Tibial nerve (tissue), 4 donors: ENCODE results near the gene SNAP29. TPM values are rescaled to one million over a fixed set of nuclear protein-coding genes. Genes with fewer than 3 reads are reported as not detected.
A peak's percentile ranks its signal among the peaks of the same experiment; 100 is the strongest.

ENCODE experiments used
- DNase-seq, 2 donors: peaks; one replicate each; pipeline ENCODE4 v3.0.0-alpha.2; 2019; ENCODE audit warnings: low spot score in 2 of 2
- H3K27ac ChIP-seq, 4 donors: fragments of 200-600 bp; sonication (generic) in 3 of 4; one replicate each; pipeline ENCODE4 v1.5.1; 2017 to 2019; ENCODE audit warnings: mild to moderate bottlenecking in 1 of 4
- H3K27me3 ChIP-seq, 2 donors: fragments of 200-600 bp; sonication (generic) in 1 of 2; one replicate each; pipeline versions ENCODE4 v1.5.1 to v1.6.0; 2017 to 2019
- H3K36me3 ChIP-seq, 3 donors: fragments of 200-600 bp; sonication (generic); one replicate each; pipeline ENCODE4 v1.5.1; 2018 to 2019
- H3K4me1 ChIP-seq, 4 donors: fragments of 200-600 bp; sonication (generic) in 3 of 4; one replicate each; pipeline ENCODE4 v1.5.1; 2017 to 2019
- H3K4me3 ChIP-seq, 4 donors: fragments of 200-600 bp; sonication (generic) in 3 of 4; one replicate each; pipeline ENCODE4 v1.5.1; 2017 to 2019; ENCODE audit warnings: mild to moderate bottlenecking in 1 of 4, moderate library complexity in 1 of 4
- H3K9me3 ChIP-seq, 4 donors: fragments of 200-600 bp; sonication (generic) in 3 of 4; one replicate each; pipeline ENCODE4 v1.5.1; 2017 to 2019
- CTCF ChIP-seq, 5 experiments: fragments of 200-600 bp in 3 of 5; fragments of 450-650 bp in 2 of 5; sonication (generic) in 3 of 5; IDR thresholded peaks; one replicate each; pipeline ENCODE4 v1.5.1; 2016 to 2019; ENCODE audit warnings: antibody characterized with exemption in 5 of 5, mild to moderate bottlenecking in 3 of 5, moderate library complexity in 2 of 5
- EP300 ChIP-seq, 2 donors: sonication (generic); formaldehyde crosslinking; IDR thresholded peaks; one replicate each; pipeline ENCODE4 v1.6.1; 2017; ENCODE audit warnings: antibody characterized with exemption in 2 of 2, mild to moderate bottlenecking in 1 of 2
- POLR2A ChIP-seq, 2 donors: fragments of 450-650 bp; IDR thresholded peaks; one replicate each; pipeline ENCODE4 v1.6.1; 2017; ENCODE audit warnings: antibody characterized with exemption in 2 of 2, mild to moderate bottlenecking in 2 of 2, moderate library complexity in 2 of 2
- WGBS, 2 donors: methylation state at CpG; one replicate each; pipeline ENCODE4 v1.1.5; 2018; 5-methylcytosine and 5-hydroxymethylcytosine counted together
- total RNA-seq, 4 donors: library from RNA; depleted of rRNA; stranded (reverse); fragments of >200 nt; gene quantifications; one replicate each; pipeline ENCODE4 v1.1.0, GENCODE V29; 2016

SNAP29 gene
- total RNA-seq, 4 donors from 2014 or later, result 18.3 to 36.1 (median 19.6) TPM

DNA sequence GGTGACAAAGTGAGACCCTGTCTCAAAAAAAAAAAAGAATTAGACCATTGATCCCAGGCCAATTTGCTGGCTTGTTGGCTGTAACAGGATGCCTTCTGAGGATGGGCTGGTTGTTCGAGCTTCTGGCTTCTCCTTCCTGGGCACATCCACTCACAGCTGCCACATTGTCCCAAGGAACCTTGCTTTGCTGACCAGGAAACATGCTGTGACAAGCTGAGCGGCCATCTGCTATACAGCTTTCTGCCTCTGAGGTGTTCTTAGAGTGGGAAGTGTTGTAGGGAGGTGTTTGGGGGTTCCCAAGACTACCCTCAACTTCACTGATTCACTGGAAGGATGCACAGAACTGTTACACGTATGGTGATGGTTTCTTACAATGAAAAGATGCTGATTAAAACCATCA is 6.5 kb downstream of the SNAP29 start:
- H3K27ac ChIP-seq, result no peak overlapping the region
- TF ChIP-seq CTCF (IDR thresholded peaks at IDR 0.05) (no peak), POLR2A (IDR thresholded peaks at IDR 0.05) (no peak), EP300 (IDR thresholded peaks at IDR 0.05) (no peak)
- peaks cover 0 to 62% (median 21%) of the 10 kb centered on the region in 4 donors for H3K4me1 ChIP-seq
- WGBS, 2 donors, result 85 to 89% methylated on average over 3 of the region's 3 CpGs
- H3K9me3 ChIP-seq, result no peaks in the 10 kb centered on the region
- DNase-seq, result no peak
- H3K27me3 ChIP-seq, result no peaks in the 10 kb centered on the region
- H3K36me3 ChIP-seq, result peaks cover 0 to 45% (median 0%) of the 10 kb centered on the region in 3 donors
- H3K4me3 ChIP-seq, result no peak overlapping the region

GRCh38 chr22:20865875-20866445 is 7.2 kb downstream of the SNAP29 start:
- Histone ChIP-seq H3K27me3 (no peaks in the 10 kb centered on the region), H3K27ac (peak overlapping the region in 2 of 4 donors; percentile 82), H3K4me1 (peaks cover 0 to 57% (median 19%) of the 10 kb centered on the region in 4 donors), H3K4me3 (no peak overlapping the region), H3K36me3 (peaks cover 0 to 51% (median 0%) of the 10 kb centered on the region in 3 donors), H3K9me3 (no peaks in the 10 kb centered on the region)
- WGBS, 2 donors, result 92 to 95% methylated on average over 7 to 8 of the region's 8 CpGs
- DNase-seq, result no peak
- TF ChIP-seq EP300 (IDR thresholded peaks at IDR 0.05) (no peak), CTCF (IDR thresholded peaks at IDR 0.05) (no peak), POLR2A (IDR thresholded peaks at IDR 0.05) (no peak)

DNA sequence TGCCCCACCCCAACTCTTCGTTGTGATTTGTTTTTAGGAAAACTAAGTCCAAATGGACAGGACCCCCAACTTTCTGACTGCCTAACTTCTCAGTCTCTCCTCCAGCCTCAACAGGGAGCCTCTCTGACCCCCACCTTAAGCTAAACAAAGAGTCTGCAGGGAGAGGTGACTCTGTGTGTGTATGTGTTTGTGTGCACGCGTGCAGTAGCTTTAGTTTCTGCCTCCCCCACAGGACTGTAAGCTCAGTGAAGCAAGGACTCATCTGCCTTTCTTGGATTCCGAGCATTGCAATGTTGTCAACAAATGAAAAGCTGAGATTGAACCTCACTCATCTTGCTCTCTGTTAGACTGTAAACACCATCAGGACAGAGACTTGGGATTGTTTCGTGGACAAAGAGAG is 7.9 kb downstream of the SNAP29 start:
- peak overlapping the region in 1 of 4 donors; percentile 6 for H3K4me3 ChIP-seq
- H3K36me3 ChIP-seq, result peaks cover 0 to 55% (median 0%) of the 10 kb centered on the region in 3 donors
- peaks cover 0 to 54% (median 19%) of the 10 kb centered on the region in 4 donors for H3K4me1 ChIP-seq
- H3K9me3 ChIP-seq, result no peaks in the 10 kb centered on the region
- no peaks in the 10 kb centered on the region for H3K27me3 ChIP-seq
- H3K27ac ChIP-seq, result peak overlapping the region; percentile 37 to 82 (median 82)
- TF ChIP-seq EP300 (IDR thresholded peaks at IDR 0.05) (no peak), CTCF (IDR thresholded peaks at IDR 0.05) (no peak), POLR2A (IDR thresholded peaks at IDR 0.05) (no peak)
- DNase-seq, result no peak
- 66 to 71% methylated on average over 5 of the region's 5 CpGs for WGBS, 2 donors

DNA sequence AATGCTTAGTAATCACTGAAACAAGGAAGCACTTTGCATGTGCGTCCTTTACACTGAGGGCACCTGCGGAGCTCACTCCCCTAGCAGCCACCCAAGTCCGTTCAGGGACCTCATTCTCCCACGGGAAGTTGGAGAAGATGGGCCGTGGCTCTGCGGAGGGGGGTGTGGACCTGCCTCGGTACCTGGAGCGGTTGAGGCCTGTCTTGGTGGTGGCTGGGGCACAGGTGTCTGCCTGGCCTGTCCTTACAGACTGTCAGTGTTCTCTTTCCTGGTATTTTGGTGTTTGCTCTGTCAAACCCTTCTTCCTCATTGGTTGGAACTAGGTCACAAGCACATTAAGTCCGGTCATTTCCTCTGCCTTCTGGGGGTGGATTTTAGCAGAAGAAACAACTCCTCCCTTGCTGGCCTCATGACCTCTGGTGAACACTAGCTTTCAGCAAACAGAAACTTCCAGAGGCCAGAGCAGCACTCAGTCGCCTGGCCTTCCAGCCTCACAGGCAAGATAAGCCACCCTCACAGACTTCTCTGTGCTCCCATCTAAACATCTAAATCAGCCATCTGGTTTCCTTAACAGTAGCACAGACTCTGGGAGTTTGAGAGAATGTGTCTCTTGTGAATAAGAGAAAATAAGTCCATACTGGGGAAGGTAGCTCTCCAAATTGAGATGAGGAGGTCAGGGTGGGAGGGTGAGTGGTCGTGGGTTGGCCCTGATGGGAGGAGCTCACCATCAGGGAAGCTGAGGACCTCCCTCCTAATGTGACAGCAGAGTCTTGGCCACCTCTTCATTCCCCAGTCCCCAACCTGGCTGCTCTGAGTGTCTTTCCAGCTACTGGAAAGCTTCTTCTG is 8.6 kb downstream of the SNAP29 start:
- peak overlapping the region; percentile 37 to 82 (median 82) for H3K27ac ChIP-seq
- no peaks in the 10 kb centered on the region for H3K27me3 ChIP-seq
- DNase-seq, result peak; percentile 20 to 66
- WGBS, 2 donors, result 53 to 56% methylated on average over 11 of the region's 11 CpGs
- peak overlapping the region in 1 of 4 donors; percentile 6 for H3K4me3 ChIP-seq
- peaks cover 0 to 56% (median 0%) of the 10 kb centered on the region in 3 donors for H3K36me3 ChIP-seq
- no peaks in the 10 kb centered on the region for H3K9me3 ChIP-seq
- TF ChIP-seq POLR2A (IDR thresholded peaks at IDR 0.05) (peak in 1 of 2 donors; percentile 62), CTCF (IDR thresholded peaks at IDR 0.05) (no peak), EP300 (IDR thresholded peaks at IDR 0.05) (peak in 1 of 2 donors; percentile 71)
- peaks cover 0 to 48% (median 19%) of the 10 kb centered on the region in 4 donors for H3K4me1 ChIP-seq
